HEK293 (cell line): Measurements from ENCODE around the gene DNHD1.
A peak's percentile ranks its signal among the peaks of the same experiment; 100 is the strongest.

ENCODE experiments used
- CTCF ChIA-PET: fragments of 350-600 bp; formaldehyde crosslinking; extraction: SDS; loops from one replicate; lab custom pipeline; 2021; ENCODE audit warnings: antibody characterized with exemption; lab: Yijun Ruan, JAX
- POLR2A ChIA-PET: fragments of 300-600 bp; formaldehyde crosslinking; extraction: SDS; loops from one replicate; lab custom pipeline; 2020; ENCODE audit warnings: antibody characterized with exemption, inconsistent platforms; lab: Yijun Ruan, JAX
- H3K27ac ChIP-seq: fragments of 200-500 bp; sonication (Bioruptor generic); 2 replicates; pipeline ENCODE4 v1.5.1; 2014; ENCODE audit warnings: low read depth, low read length, control low read depth, inconsistent platforms; ENCODE audit errors: extremely low read depth
- H3K36me3 ChIP-seq, 2 experiments: fragments of 200-500 bp in 1 of 2; sonication (Bioruptor generic) in 1 of 2; 1 replicate in 1 of 2; 2 replicates in 1 of 2; pipeline ENCODE4 v1.5.1; 2014 to 2017; ENCODE audit warnings: inconsistent platforms in 2 of 2, low read length in 2 of 2; ENCODE audit not compliant: control insufficient read depth in 2 of 2, insufficient read depth in 1 of 2
- H3K4me1 ChIP-seq: fragments of 200-500 bp; sonication (Bioruptor generic); 2 replicates; pipeline ENCODE4 v1.5.1; 2014; ENCODE audit warnings: mild to moderate bottlenecking, low read length, inconsistent platforms; ENCODE audit not compliant: control insufficient read depth, insufficient read depth
- H3K4me3 ChIP-seq: 2 replicates; pipeline ENCODE4 v1.5.1; 2011; ENCODE audit warnings: low read depth, mild to moderate bottlenecking, control low read depth, low read length, moderate library complexity
- H3K9me3 ChIP-seq: fragments of 200-500 bp; sonication (Bioruptor generic); 2 replicates; pipeline ENCODE4 v1.5.1; 2014; ENCODE audit warnings: low read depth, low read length, inconsistent platforms; ENCODE audit not compliant: control insufficient read depth, insufficient read depth
- KLF10 ChIP-seq: fragments of 450-650 bp; IDR thresholded peaks from 2 replicates; pipeline ENCODE4 v1.5.1; 2018; ENCODE audit warnings: missing biosample characterization, mild to moderate bottlenecking, missing genetic modification characterization
- PRDM2 ChIP-seq: fragments of 450-650 bp; formaldehyde crosslinking; IDR thresholded peaks from 2 replicates; pipeline ENCODE4 v1.5.1; 2016; ENCODE audit warnings: missing biosample characterization, missing genetic modification characterization, borderline replicate concordance
- SP7 ChIP-seq: fragments of 450-650 bp; formaldehyde crosslinking; IDR thresholded peaks from 2 replicates; pipeline ENCODE4 v1.5.1; 2016; ENCODE audit warnings: missing biosample characterization, missing genetic modification characterization
- ZBTB11 ChIP-seq: fragments of 450-650 bp; formaldehyde crosslinking; conservative IDR thresholded peaks from 2 replicates; pipeline ENCODE4 v1.5.1; 2016; ENCODE audit warnings: low read depth, missing biosample characterization, missing genetic modification characterization
- ZNF169 ChIP-seq: fragments of 450-650 bp; formaldehyde crosslinking; IDR thresholded peaks from 2 replicates; pipeline ENCODE4 v1.5.1; 2016; ENCODE audit warnings: missing biosample characterization, missing genetic modification characterization
- ZNF302 ChIP-seq: fragments of 450-650 bp; formaldehyde crosslinking; IDR thresholded peaks from 2 replicates; pipeline ENCODE4 v1.5.1; 2016; ENCODE audit warnings: missing biosample characterization, missing genetic modification characterization, low read depth
- ZNF341 ChIP-seq: fragments of 450-650 bp; formaldehyde crosslinking; IDR thresholded peaks from 2 replicates; pipeline ENCODE4; 2016; ENCODE audit warnings: low read depth, missing biosample characterization, missing genetic modification characterization
- ZNF514 ChIP-seq: fragments of 450-650 bp; formaldehyde crosslinking; IDR thresholded peaks from 2 replicates; pipeline ENCODE4 v1.5.1; 2016; ENCODE audit warnings: missing biosample characterization, missing genetic modification characterization
- ZNF585B ChIP-seq: fragments of 450-650 bp; formaldehyde crosslinking; IDR thresholded peaks from 2 replicates; pipeline ENCODE4 v1.5.1; 2016; ENCODE audit warnings: missing biosample characterization, missing genetic modification characterization
- ZNF707 ChIP-seq: fragments of 450-650 bp; formaldehyde crosslinking; IDR thresholded peaks from 2 replicates; pipeline ENCODE4 v1.5.1; 2016; ENCODE audit warnings: missing biosample characterization, missing genetic modification characterization
- ZNF792 ChIP-seq: fragments of 450-650 bp; formaldehyde crosslinking; IDR thresholded peaks from 2 replicates; pipeline ENCODE4 v1.5.1; 2016; ENCODE audit warnings: missing biosample characterization, missing genetic modification characterization
- TF ChIP-seq, protein P1 (sequence below): fragments of 450-650 bp; formaldehyde crosslinking; conservative IDR thresholded peaks from 2 replicates; pipeline ENCODE4 v1.5.1; 2016; ENCODE audit warnings: low read depth, missing biosample characterization, missing genetic modification characterization

The DNHD1 gene

DNA sequence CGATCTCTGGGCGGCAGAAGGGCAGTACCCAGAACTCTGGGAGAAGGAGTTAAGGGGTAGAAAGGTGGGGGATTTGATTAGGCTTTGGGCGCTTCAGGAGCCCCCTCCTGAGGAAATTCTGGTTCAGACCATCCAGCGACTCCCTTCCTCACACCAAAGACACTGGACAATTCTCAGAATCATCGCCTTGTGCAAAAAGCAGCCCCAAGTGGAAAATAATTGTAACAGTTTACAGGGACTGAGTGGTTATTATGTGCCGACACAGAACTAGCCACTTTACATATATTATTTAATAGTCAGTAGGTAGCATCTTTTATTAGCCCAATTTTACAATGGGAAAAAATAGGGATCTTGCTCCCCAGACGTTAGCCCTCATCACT lies 22.7 kb upstream of the DNHD1 start:
- CTCF ChIA-PET, result interaction anchor here (0.6 to 6.3 kb wide), 5 partner anchors 8 to 96 kb away, joined by 4 to 27 read pairs (median 5); no protein-coding TSS in a partner anchor
- POLR2A ChIA-PET, result interaction anchor here (0.7 to 2.3 kb wide), 3 partner anchors 11 to 29 kb away, joined by 3 to 9 read pairs (median 4); no protein-coding TSS in a partner anchor
- no peaks in the 10 kb centered on the region for H3K9me3 ChIP-seq
- peak overlapping the region; percentile 51 for H3K4me3 ChIP-seq
- TF ChIP-seq, protein P1, sequence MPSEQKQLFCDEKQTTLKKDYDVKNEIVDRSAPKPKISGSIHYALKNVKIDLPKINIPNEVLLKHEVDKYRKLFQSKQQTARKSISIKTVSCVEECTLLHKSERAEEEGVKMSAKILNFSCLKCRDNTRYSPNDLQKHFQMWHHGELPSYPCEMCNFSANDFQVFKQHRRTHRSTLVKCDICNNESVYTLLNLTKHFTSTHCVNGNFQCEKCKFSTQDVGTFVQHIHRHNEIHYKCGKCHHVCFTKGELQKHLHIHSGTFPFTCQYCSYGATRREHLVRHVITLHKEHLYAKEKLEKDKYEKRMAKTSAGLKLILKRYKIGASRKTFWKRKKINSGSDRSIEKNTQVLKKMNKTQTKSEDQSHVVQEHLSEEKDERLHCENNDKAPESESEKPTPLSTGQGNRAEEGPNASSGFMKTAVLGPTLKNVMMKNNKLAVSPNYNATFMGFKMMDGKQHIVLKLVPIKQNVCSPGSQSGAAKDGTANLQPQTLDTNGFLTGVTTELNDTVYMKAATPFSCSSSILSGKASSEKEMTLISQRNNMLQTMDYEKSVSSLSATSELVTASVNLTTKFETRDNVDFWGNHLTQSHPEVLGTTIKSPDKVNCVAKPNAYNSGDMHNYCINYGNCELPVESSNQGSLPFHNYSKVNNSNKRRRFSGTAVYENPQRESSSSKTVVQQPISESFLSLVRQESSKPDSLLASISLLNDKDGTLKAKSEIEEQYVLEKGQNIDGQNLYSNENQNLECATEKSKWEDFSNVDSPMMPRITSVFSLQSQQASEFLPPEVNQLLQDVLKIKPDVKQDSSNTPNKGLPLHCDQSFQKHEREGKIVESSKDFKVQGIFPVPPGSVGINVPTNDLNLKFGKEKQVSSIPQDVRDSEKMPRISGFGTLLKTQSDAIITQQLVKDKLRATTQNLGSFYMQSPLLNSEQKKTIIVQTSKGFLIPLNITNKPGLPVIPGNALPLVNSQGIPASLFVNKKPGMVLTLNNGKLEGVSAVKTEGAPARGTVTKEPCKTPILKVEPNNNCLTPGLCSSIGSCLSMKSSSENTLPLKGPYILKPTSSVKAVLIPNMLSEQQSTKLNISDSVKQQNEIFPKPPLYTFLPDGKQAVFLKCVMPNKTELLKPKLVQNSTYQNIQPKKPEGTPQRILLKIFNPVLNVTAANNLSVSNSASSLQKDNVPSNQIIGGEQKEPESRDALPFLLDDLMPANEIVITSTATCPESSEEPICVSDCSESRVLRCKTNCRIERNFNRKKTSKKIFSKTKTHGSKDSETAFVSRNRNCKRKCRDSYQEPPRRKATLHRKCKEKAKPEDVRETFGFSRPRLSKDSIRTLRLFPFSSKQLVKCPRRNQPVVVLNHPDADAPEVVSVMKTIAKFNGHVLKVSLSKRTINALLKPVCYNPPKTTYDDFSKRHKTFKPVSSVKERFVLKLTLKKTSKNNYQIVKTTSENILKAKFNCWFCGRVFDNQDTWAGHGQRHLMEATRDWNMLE (tag by site-specific recombination), result no peak
- TF ChIP-seq ZBTB11 (tag by site-specific recombination), result 0 out of 2 replicates have a peak, but pooled peaks have one; percentile 3
- no peaks in the 10 kb centered on the region for H3K4me1 ChIP-seq
- H3K36me3 ChIP-seq, result peaks cover 0 to 34% of the 10 kb centered on the region in 2 experiments; a peak in 1 of 3 replicates
- peak overlapping the region; percentile 50; the same call in 1 of the 2 replicates for H3K27ac ChIP-seq

GRCh38 chr11:6474806-6475500 lies 22.1 kb upstream of the DNHD1 start:
- Histone ChIP-seq H3K9me3 (no peaks in the 10 kb centered on the region), H3K4me3 (no peak overlapping the region), H3K36me3 (peaks cover 0 to 40% of the 10 kb centered on the region in 2 experiments; a peak in 1 of 3 replicates), H3K27ac (no peak overlapping the region), H3K4me1 (no peaks in the 10 kb centered on the region)
- TF ChIP-seq ZNF302 (tag by site-specific recombination), result no peak
- TF ChIP-seq SP7 (tag by site-specific recombination), result no peak
- TF ChIP-seq PRDM2 (tag by site-specific recombination), result no peak
- no peak for TF ChIP-seq ZNF792 (tag by site-specific recombination)
- no peak for TF ChIP-seq ZNF514
- no peak for TF ChIP-seq ZNF707 (tag by site-specific recombination)
- no peak for TF ChIP-seq ZNF341 (tag by site-specific recombination)
- no peak for TF ChIP-seq ZNF169 (tag by site-specific recombination)
- no peak for TF ChIP-seq ZNF585B
- no peak for TF ChIP-seq KLF10 (tag by site-specific recombination)
- CTCF ChIA-PET, result interaction anchor here (0.8 to 6.3 kb wide), 5 partner anchors 15 to 96 kb away, joined by 4 to 27 read pairs (median 5); no protein-coding TSS in a partner anchor
- POLR2A ChIA-PET, result interaction anchor here (0.8 to 2.3 kb wide), 5 partner anchors 11 to 137 kb away, joined by 3 to 9 read pairs (median 4); partner anchors contain the start of genes APBB1 and TAF10
